ENCODE data around the gene VSTM1.
"Not testable (repeated sequence)": the region's sequence is repeated elsewhere in the genome, so short reads cannot be mapped to it uniquely, and the experiment has no call there.

Gene VSTM1

DNA sequence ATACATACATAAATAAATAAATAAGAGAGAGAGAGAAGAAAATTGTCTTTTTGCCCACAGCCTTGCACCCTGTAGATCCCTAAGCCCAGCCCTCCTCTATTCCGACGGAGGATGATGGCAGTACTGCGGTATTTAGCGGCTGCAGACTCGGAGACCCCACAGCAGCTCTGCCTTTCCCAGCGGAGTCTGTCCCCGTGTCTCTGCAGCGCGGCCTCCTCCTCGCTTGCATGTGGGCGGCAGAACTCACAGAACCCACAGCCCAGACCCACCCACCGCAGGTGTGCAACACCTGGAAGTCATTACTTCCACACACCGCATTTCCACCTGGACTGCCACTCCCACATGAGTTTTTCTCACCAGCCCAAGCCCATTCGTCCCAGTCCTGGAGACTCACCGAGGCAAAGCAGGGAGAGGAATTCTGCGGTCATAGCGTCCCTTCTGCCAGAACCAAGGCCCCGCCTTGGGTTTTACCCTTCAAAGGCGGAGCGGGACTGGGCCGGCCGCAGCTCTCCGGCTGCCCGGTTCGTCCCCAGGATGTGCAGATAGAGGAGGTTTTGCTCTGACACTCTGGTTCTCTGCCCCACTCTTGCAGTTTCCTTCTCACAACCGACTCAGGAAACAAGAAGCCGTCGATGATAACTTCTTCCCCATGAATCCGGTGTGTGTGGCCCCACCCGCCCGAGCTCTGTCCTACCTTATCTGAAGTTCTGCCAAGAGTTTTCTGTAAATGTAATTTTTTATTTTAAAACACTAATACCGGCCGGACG is at the start of gene VSTM1:
Gene VSTM1, minus strand, starts transcription at position 548 of the 767 bp plus-strand sequence. Its CDS starts 120 bp downstream, at position 428.
- DNase-seq (ENCODE audit: low read depth in 2 of 2) = no peak

- no peak for DNase-seq (ENCODE audit: low read depth in 2 of 2)
Observed at GRCh38 chr19:54109651-54110050, 46.0 kb upstream of the VSTM1 start.

- DNase-seq (ENCODE audit: low read depth in 2 of 2) = no peak
Observed at GRCh38 chr19:54108496-54108895, 44.8 kb upstream of the VSTM1 start.

- DNase-seq (ENCODE audit: low read depth in 2 of 2) = no peak
Observed at GRCh38 chr19:54107876-54108490, 44.3 kb upstream of the VSTM1 start.

GRCh38 chr19:54106716-54107115 is 43.0 kb upstream of the VSTM1 start:
- no peak for DNase-seq (ENCODE audit: low read depth in 2 of 2)

DNA sequence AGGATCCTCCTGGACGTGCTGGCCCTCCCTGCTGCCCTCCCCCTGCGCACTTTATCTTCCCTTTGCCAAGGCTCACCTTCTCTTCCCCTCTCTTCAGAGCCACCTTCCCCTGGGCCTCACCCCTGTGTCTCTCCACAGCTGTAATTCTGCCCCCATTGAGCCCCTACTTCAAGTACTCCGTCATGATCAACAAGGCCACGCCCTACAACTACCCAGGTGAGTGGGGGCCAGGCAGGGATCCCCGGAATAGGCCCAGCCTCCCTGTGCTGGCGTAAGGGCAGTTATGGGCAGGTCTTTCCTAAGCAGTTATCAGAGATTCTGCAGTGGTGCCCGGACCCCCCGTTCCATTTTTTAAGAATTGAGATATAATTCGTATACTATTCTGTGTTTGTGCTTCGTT is 42.1 kb upstream of the VSTM1 start:
- no peak for DNase-seq (ENCODE audit: low read depth in 2 of 2)

DNA sequence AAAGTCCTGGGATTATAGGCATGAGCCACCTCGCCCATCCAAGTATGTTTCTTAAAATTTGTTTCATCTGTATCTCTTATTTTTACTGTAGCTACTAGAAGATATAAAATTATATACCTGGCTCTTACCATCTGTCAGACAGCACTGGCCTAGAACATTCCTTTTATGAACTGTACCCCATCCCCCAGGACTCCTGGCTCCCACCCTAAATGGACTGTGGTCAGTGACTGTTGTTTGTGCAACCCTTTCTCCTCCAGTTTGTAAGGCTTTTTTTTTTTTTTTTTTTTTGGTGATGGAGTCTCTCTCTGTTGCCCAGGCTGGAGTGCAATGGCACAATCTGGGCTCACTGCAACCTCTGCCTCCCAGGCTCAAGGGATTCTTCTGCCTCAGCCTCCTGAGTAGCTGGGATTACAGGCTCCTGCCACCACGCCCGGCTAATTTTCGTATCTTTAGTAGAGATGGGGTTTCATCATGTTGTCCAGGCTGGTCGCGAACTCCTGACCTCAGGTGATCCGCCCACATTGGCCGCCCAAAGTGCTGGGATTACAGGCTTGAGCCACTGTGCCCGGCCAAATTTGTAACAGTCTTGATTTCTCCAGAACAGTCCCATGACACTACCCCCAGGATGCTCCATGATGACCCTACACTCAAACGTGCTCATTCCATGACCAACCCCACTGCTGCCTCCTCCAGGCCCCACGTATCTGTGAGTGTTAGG is 41.5 kb upstream of the VSTM1 start:
- DNase-seq (ENCODE audit: low read depth in 2 of 2) = no peak

GRCh38 chr19:54102421-54103169 is 38.9 kb upstream of the VSTM1 start, which contains the start of gene NDUFA3:
TSS of gene NDUFA3 (plus strand) at chr19:54102855. CDS start at chr19:54102879, 24 bp downstream.
- DNase-seq (ENCODE audit: low read depth in 2 of 2) = peak; percentile 97

- DNase-seq (ENCODE audit: low read depth in 2 of 2) = no peak
Observed at GRCh38 chr19:54100561-54100960, 36.9 kb upstream of the VSTM1 start, which contains the start of gene OSCAR. TSS of gene OSCAR (minus strand) at chr19:54100803. CDS start at chr19:54100792, 11 bp downstream.

DNA sequence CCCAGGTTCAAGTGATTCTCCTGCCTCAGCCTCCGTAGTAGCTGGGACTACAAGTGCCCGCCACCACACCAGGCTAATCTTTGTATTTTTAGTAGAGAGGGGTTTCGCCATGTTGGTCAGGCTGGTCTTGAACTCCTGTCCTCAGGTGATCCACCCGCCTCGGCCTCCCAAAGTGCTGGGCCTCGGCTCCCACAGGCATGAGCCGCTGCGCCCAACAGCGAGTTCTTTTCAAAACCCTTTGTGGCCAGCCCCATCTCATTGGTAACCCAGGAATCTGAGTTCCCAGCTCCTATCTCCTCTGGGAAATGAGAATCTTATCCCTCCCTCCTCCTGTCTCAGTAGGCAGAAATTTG is 36.2 kb upstream of the VSTM1 start:
- DNase-seq (ENCODE audit: low read depth in 2 of 2) = not testable (repeated sequence)

DNA sequence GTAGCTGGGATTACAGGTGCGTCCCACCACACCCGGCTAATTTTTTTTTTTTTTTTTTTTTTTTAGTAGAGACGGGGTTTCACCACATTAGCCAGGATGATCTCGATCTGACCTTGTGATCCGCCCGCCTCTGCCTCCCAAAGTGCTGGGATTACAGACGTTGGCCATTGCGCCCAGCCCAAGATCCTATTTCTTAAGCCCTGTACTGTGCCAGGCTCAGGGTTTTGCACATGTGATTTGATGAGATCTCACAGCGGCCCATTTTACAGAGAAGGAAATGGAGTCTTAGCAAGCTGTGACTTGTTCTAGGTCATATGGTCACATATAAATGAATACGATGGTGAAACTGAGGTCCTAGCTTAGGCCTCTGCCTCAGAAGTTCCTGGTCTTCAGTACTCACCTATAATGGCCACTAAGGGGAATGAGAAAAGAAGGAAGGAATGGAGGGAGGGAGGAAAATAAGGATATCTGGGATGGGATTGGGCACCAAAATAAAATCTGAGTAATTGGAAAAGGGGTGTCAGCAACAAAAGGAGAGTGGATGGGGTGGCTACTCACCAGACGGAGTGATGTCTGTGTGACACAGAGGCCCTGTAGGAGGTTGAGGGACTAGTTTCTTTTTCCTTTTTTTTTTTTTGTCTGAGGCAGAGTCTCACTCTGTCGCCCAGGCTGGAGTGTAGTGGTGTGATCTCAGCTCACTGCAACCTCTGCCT is 35.6 kb upstream of the VSTM1 start:
- no peak for DNase-seq (ENCODE audit: low read depth in 2 of 2)

GRCh38 chr19:54096617-54097106 is 33.0 kb upstream of the VSTM1 start:
- peak; percentile 31 to 35 for DNase-seq (ENCODE audit: low read depth in 2 of 2)

DNA sequence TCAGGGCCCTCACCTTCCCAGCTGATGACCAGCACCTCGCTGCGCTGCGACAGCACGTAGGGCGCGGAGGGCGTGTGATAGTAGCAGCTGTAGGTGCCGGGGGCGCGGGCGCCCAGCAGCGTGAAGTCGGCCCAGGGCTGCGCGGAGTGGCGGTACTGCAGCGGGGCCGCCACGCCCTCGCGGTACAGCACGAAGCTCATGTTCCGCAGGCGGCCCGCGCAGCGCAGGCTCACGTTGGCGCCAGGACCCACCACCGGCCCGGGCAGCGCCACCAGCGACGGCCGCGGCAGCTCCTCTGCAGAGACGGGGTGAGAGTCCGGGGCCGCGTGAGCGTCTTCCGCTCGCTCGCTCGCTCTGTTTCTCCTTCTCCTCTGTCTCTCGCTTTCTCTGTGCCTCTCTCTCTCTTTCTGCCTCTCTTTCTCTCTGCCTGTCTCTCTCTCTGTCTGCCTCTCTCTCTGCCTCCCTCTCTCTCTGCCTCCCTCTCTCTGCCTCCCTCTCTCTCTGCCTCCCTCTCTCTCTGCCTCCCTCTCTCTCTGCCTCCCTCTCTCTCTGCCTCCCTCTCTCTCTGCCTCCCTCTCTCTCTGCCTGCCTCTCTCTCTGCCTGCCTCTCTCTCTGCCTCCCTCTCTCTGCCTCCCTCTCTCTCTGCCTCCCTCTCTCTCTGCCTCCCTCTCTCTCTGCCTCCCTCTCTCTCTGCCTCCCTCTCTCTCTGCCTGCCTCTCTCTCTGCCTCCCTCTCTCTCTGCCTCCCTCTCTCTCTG is 32.3 kb upstream of the VSTM1 start:
- DNase-seq (ENCODE audit: low read depth in 2 of 2) = not testable (repeated sequence)

- DNase-seq (ENCODE audit: low read depth in 2 of 2) = no peak
Observed at GRCh38 chr19:54095136-54095858, 31.6 kb upstream of the VSTM1 start.

DNA sequence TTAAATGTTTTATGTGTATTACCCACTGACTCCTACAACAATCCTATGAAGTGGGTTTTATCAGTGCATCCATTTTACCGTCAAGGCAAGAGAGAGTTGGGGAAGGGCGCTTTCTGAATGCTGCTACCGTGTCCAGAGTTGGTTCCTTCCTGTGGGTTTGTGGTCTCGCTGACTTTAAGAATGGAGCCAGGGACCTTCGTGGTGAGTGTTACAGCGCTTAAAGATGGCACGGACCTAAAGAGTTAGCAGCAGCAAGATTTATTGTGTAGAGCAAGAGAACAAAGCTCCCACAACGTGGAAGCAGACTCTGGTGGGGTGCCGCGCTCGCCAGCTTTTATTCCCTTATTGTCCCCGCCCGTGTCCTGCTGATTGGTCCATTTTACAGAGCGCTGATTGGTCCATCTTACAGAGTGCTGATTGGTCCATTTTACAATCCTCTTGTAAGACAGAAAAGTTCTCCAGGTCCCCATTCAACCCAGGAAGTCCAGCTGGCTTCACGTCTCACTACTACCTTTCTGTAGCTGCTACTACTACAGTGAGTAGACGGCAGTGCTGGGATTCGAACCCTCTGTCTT is 30.8 kb upstream of the VSTM1 start:
- no peak for DNase-seq (ENCODE audit: low read depth in 2 of 2)

- DNase-seq (ENCODE audit: low read depth in 2 of 2) = no peak
Observed at GRCh38 chr19:54084410-54084809, 20.7 kb upstream of the VSTM1 start.

DNA sequence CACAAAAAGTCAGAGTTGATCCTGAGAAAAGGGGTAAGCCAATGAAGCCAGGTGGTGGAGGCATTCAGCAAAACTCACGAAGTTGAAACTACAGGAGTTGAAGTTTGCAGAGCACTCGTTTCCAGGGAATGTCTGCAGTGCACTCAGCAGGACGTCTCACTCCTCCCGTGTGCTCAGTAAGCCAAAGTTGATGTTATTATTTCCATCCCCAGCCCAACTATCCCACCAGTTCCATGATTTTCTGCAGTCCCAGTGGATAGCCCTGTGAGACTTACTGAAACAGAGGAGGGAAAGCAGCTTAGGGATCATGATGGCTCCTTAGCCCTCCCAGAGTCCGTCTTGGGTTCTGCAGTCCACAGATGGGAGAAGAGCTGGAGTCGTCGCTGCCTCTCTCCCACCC is 17.3 kb upstream of the VSTM1 start, which contains the start of gene TARM1:
Gene TARM1, minus strand, starts transcription at position 334 of the 400 bp plus-strand sequence. Its CDS starts 25 bp downstream, at position 309.
- no peak for DNase-seq (ENCODE audit: low read depth in 2 of 2)

GRCh38 chr19:54077334-54077733 is 13.6 kb upstream of the VSTM1 start:
- DNase-seq (ENCODE audit: low read depth in 2 of 2) = no peak

DNA sequence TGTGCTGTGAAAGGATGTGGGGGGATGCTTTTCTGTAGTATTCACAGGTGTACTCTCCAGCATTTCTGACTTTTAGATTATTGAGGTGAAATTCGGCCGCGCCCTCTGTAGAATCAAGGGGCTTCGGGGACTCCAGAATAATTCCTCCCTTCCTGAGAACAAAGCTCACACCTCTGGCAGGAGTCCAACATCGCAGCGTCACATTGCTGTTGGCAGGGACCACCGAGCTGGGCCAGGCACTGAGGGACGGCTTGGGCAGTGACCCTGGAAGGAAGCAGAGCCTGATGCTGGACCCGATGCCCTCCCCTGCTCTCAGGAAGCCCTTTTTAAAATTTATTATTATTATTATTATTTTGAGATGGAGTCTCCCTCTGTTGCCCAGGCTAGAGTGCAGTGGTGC is 11.2 kb upstream of the VSTM1 start:
- no peak for DNase-seq (ENCODE audit: low read depth in 2 of 2)

Data from fibroblast of skin of left quadriceps (primary cell).